Right lobe of liver (tissue), 6 donors: ENCODE results near the gene ZFYVE9. TPM values are rescaled to one million over a fixed set of nuclear protein-coding genes. Genes with fewer than 3 reads are reported as not detected.
A peak's percentile ranks its signal among the peaks of the same experiment; 100 is the strongest.

ENCODE experiments used
- ATAC-seq, 4 donors: fragments of 200-7000 bp; cut with Tn5 transposase; one replicate each; pipeline ENCODE4 v1.9.1; 2020; ENCODE audit warnings: mild to moderate bottlenecking in 4 of 4, moderate library complexity in 4 of 4
- DNase-seq, 3 donors: peaks; one replicate each; pipeline ENCODE4 v3.0.0-alpha.2; 2020
- H3K27ac ChIP-seq, 3 donors: fragments of 200-600 bp; one replicate each; pipeline ENCODE4 v1.8.0; 2022
- H3K27me3 ChIP-seq, 2 donors: fragments of 200-600 bp; one replicate each; pipeline ENCODE4 v1.8.0; 2022
- H3K36me3 ChIP-seq, 4 donors: fragments of 200-600 bp; sonication (generic) in 1 of 4; one replicate each; pipeline versions ENCODE4 v1.5.1 to v1.8.0; 2017 to 2022; ENCODE audit warnings: control low read depth in 1 of 4
- H3K4me1 ChIP-seq, 4 donors: fragments of 200-600 bp; sonication (generic) in 1 of 4; one replicate each; pipeline versions ENCODE4 v1.5.1 to v1.8.0; 2017 to 2022; ENCODE audit warnings: control low read depth in 1 of 4
- H3K4me3 ChIP-seq, 3 donors: fragments of 200-600 bp; one replicate each; pipeline ENCODE4 v1.8.0; 2022
- H3K9me3 ChIP-seq, 4 donors: fragments of 200-600 bp; sonication (generic) in 1 of 4; one replicate each; pipeline versions ENCODE4 v1.5.1 to v1.8.0; 2017 to 2022; ENCODE audit warnings: control low read depth in 1 of 4
- CTCF ChIP-seq, 4 donors: fragments of 200-600 bp in 3 of 4; fragments of 450-650 bp in 1 of 4; IDR thresholded peaks; one replicate each; pipeline versions ENCODE4 v1.5.1 to v1.8.0; 2016 to 2022; ENCODE audit warnings: antibody characterized with exemption in 4 of 4, mild to moderate bottlenecking in 2 of 4
- POLR2A ChIP-seq: fragments of 450-650 bp; IDR thresholded peaks from one replicate; pipeline ENCODE4 v1.6.1; 2017; ENCODE audit warnings: antibody characterized with exemption, mild to moderate bottlenecking
- WGBS: methylation state at CpG from one replicate; pipeline ENCODE4 v1.1.6; 2018; ENCODE audit warnings: low coverage, low lambda C conversion rate; ENCODE audit not compliant: insufficient coverage; ENCODE audit errors: missing lambda C conversion rate; 5-methylcytosine and 5-hydroxymethylcytosine counted together
- intact Hi-C, 2 donors: fragments of 100-400 bp; cut with DNase I; formaldehyde crosslinking; loops; one replicate each; pipeline versions ENCODE4 v1.11.2 to v1.14.1; 2022
- total RNA-seq, 6 experiments: library from RNA; depleted of rRNA in 2 of 6; stranded (reverse); fragments of >200 nt in 2 of 6; fragmentation: NEBNext Ultra II Directional in 3 of 6; extraction: Animal tissue kit (Norgen Biotek cat#: 25700) in 3 of 6; gene quantifications; one replicate each; pipeline versions ENCODE4 v1.1.0 to v1.2.4, GENCODE V29; 2016 to 2023
- donor health status: DM: no; HTN: yes; CAD: no.
- donor health status: DM: no; HTN: no; CAD: no.
- donor health status: DM: no; HTN: no; CAD: no.
- donor health status: DM: no; HTN: yes; CAD: no.
- donor health status: DM: no; HTN: yes; CAD: no.

The ZFYVE9 gene
- total RNA-seq, 6 experiments from 2014 or later, result 9.6 to 15.6 (median 12.3) TPM

- TF ChIP-seq CTCF (IDR thresholded peaks at IDR 0.05) (no peak), POLR2A (no peak)
- DNase-seq (no peak), ATAC-seq (no peak)
- Histone ChIP-seq H3K27me3 (no peaks in the 10 kb centered on the region), H3K27ac (no peak overlapping the region), H3K36me3 (peaks cover 0 to 7% (median 0%) of the 10 kb centered on the region in 4 donors), H3K9me3 (no peaks in the 10 kb centered on the region), H3K4me1 (no peaks in the 10 kb centered on the region), H3K4me3 (no peak overlapping the region)
- 85% methylated on average over 3 of the region's 3 CpGs for WGBS
- intact Hi-C loops, result no loop called here
These were observed 193.1 kb downstream of the ZFYVE9 start for GRCh38 chr1:52334906-52335528.

GRCh38 chr1:52337439-52337838 is 195.6 kb downstream of the ZFYVE9 start:
- intact Hi-C loops, result no loop called here
- 88% methylated on average over 1 of the region's 2 CpGs for WGBS
- H3K27me3 ChIP-seq, result no peaks in the 10 kb centered on the region
- H3K36me3 ChIP-seq, result peaks cover 0 to 11% (median 0%) of the 10 kb centered on the region in 4 donors
- no peak overlapping the region for H3K4me3 ChIP-seq
- H3K27ac ChIP-seq, result no peak overlapping the region
- no peak for TF ChIP-seq CTCF (IDR thresholded peaks at IDR 0.05)
- TF ChIP-seq POLR2A, result no peak
- no peak for DNase-seq
- no peaks in the 10 kb centered on the region for H3K4me1 ChIP-seq
- no peaks in the 10 kb centered on the region for H3K9me3 ChIP-seq
- no peak for ATAC-seq

GRCh38 chr1:52341655-52342260 is 199.9 kb downstream of the ZFYVE9 start:
- H3K4me3 ChIP-seq, result no peak overlapping the region
- ATAC-seq (no peak), DNase-seq (no peak)
- H3K27me3 ChIP-seq, result no peaks in the 10 kb centered on the region
- peaks cover 0 to 4% (median 0%) of the 10 kb centered on the region in 4 donors for H3K36me3 ChIP-seq
- H3K4me1 ChIP-seq, result peaks cover 0 to 21% (median 4%) of the 10 kb centered on the region in 4 donors
- no peak overlapping the region for H3K27ac ChIP-seq
- WGBS, result 96% methylated on average over 6 of the region's 7 CpGs
- TF ChIP-seq CTCF (IDR thresholded peaks at IDR 0.05) (no peak), POLR2A (no peak)
- H3K9me3 ChIP-seq, result no peaks in the 10 kb centered on the region
- intact Hi-C loops, result no loop called here

- Histone ChIP-seq H3K4me1 (peaks cover 0 to 28% (median 4%) of the 10 kb centered on the region in 4 donors), H3K4me3 (no peak overlapping the region), H3K9me3 (no peaks in the 10 kb centered on the region), H3K36me3 (peaks cover 0 to 4% (median 0%) of the 10 kb centered on the region in 4 donors), H3K27me3 (no peaks in the 10 kb centered on the region), H3K27ac (no peak overlapping the region)
- 77% methylated on average over 3 of the region's 3 CpGs for WGBS
- no peak for TF ChIP-seq POLR2A
- TF ChIP-seq CTCF (IDR thresholded peaks at IDR 0.05), result no peak
- DNase-seq (no peak), ATAC-seq (peak in 3 of 4 donors; percentile 14 to 36 (median 31))
- intact Hi-C loops, result no loop called here
These were observed 202.1 kb downstream of the ZFYVE9 start for GRCh38 chr1:52343979-52344378.
